Measurements from ENCODE around the gene ZG16B. TPM values are rescaled to one million over a fixed set of nuclear protein-coding genes. Genes with fewer than 3 reads are reported as not detected.

The ZG16B gene
- polyA plus RNA-seq, 3 donors, result 0.21 to 0.84 (median 0.43) TPM

DNA sequence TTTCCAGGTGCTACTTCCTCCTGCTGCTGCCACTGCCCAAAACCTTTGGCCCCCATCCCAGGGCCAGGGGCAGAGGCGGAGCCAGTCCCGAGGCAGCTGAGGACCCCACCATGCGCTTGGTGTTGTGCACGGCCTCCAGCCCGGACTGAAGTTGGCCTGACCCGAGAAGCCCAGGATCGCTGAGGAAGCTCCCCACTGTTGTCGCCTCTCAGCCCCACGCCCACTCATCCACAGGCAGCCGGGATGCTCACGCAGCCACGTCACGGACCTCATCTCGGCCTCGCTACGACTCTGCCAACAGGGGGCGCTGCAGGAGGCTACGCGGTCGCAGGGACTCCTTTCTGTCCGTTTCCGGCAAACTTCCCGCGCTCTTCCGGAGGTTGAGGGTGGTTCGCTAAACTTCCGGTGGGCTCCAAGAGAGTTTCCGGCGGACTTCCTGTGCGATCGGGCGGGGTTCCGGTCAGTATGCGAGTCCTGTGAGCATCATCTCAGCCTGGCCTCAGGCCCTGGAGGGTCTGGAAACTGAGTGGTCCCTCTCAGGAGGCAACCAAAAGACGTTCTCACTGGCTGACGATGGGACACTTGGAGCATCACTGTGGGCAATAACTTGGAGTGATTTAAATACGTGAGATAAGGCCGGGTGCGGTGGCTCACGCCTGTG is 12.4 kb downstream of the ZG16B start:
- DNase-seq, result peak; percentile 67

DNA sequence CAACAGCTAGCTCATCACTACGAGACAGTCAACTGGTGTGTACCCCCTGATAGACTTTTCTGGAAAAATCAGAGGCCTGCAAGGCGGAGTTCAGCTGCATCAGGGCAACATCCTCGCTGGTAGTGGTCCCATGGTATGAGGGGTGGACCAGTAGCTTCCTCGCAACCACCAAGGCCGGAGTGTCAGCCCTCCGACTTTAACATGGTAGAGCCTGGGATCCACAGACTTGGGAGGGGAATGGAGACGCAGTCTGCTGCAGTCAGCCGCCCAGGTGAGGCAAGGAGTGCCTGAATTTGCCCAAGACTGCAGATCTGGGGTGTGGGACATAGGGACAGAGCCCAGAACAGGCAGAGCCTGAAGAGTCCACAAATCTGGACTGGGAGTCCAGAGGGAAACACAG is 13.4 kb downstream of the ZG16B start:
- DNase-seq, result no peak

DNA sequence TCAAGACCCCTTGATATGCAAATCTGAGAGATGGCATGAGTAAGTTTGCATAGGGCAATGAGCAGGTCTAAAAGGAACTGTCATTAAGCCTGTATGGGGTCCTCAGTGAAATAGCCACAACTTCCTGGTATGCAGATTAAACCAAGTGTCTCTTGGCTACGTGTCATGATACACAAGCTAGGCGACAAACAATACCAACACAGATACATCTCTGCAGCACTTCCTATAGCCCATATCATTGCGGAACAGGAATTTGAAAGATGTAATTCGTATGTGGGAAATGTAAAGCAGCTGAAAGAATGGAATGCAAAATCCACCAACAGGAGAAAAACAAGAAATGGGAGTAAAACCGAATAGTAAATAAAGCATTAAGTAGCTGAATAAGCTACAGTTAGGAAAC is 15.0 kb downstream of the ZG16B start:
- DNase-seq, result no peak

DNA sequence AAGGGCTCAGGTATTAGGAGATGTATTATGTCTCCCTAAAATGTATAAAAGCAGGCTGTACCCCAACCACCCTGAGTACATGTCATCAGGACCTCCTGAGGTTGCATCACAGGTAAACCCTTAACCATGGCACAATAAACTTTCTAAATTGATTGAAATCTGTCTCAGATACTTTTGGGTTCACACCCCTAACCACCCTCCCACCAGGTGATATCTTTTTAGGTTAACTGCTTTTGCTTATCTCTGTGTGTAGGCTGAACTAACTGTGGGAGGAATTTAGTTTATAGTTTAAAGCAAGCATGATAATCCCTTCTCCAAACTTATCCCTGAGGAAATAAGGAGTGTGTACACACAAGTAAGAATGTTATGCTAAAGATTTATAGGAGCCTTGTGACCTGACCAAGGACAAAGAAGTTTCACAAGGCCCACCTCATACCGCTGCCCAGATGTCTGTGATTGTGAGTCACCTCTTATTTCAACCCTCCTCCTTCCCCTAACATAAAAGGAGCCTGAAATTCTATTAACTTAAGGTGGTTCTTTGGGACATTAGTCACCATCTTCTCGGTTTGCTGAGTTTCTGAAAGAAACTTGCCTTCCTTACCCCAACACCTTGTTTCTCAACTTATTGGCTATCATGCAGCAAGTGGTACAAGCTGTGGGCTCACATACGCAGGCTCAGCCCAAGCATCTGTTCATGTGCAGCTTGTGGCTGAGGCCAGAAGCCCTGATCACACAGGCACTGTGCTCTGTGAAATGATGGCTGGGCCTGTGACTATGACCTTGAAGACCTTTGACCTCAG is 16.6 kb downstream of the ZG16B start:
- no peak for DNase-seq

DNA sequence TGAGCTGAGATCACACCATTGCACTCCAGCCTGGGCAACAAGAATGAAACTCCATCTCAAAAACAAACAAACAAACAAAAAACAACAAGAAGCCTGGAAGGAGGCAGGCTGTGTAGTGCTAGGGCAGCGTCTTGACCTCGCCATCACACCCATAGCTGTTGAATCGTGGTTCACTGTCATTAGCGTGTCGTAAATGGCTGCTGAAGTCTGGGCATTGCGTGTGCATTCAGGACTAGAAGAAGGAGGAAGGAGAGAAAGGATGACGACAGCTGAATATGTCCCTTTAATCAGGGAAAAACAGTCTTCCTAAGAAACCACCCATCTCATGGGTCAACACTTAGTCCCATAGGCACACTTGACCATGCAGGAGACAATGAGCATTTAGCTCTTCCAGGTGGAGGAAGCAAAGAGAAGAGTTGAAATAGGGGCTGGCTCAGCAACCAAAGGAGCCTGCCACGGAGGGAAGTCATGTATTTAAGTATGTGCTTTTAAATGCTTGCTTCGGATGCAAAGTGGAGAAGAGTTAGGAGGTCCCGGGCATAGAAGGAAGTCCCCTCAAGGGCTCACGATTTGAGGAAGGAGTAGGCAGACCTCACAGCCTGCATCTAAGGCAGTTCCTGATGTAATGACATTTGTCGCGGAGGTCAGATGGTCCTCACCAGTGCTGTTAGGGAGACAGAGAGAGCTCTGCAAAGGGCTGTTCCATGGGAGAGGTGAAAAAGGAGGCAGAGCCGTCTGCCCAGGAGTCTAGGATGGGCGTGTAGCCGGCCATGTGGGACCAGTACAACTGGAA is 19.0 kb downstream of the ZG16B start:
- no peak for DNase-seq

DNA sequence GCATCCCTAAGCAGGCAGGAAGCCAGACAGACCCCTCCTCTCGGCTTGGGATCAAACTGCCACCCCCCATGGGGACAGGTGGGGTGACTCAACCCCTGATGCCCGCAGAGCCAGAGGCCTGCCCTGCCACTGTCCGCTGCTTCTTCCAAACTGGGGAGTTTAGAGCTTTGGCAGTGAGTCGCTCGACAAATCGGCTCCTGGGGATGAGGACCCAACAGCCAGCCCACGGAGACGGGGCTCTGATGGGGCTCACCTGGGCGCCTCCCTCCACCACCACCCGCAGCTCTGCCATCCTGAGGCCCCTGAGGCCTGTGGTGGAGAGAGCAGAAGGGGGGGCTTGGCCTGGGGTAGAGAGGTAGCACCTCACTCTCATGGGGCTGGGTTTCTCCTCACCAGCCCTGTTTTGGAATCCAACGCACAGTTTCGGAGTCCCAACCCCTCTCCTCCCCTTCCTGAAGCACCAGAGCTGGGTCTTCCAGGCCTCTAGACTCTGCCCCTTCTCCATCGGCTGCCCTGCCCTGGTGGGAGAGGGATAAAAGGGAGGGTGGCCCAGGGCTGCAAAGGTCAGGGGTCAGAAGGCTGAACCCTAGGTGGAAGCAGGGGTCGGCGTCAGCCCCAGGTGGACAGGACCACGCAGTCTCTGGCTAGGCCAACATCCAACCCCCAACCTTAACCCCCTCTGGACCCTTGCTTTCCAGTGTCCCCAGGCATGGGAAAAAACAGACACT is 22.1 kb downstream of the ZG16B start:
- no peak for DNase-seq

DNA sequence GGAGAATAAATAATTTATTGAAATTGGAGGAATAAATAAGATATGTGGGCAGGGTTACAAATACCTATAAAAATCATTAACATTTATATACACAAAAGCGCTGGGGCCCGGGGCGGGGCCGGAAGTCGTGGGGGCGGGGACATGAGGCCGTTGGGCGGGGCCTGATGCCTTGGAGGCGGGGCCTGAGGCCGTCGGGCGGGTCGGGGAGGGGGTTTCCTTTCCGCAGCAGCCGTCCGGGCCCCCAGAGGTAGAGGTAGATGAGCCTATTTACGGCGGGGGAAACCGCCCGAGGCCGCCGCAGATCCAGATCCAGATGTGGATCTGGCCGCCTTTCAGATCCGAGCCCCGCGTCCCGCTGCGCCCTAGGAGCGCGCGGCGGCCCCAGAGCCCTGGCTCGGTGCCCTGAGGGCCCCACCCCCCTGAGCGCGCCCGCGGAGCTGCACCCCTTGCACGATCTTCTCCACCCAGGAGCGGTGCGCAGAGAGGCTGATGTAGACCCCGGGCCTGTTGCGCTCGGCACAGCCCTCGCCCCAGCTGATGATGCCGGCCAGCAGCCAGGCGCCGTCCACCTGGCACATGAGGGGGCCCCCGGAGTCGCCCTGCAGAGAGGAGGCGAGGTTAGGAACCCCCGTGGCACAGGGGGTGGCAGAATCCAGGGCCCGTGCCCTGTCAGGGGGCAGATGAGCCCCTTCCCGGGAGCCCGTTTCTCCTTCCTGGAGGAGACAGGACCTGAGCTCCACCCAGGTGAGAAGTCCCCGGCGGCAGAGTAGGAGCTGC is 22.8 kb downstream of the ZG16B start:
- DNase-seq, result no peak

DNA sequence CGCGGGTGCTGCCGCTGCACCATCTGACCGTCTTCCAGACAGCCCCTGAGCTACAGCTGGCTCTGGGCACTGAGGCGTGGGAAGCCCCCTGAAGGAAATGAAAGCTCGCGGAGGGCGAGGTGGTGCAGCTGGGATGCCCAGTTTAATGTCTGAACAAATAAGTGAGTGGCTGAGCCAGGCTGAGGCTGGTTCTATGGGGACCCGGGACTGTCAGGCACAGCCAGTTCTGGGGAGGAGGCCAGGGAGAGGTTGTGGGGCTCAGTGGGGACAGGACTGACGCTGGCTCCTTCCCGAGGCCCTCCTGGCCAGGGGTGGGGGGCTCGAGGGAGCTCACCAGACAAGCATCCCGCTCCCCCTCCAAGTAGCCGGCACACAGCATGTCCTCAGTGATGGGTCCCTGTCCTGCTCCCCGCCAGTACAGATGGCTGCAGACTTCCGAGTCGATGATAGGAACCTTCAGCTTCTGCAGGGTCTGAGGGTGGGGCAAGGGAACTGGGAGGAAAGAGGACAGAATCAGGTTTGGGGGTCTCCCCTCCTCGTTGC is 23.5 kb downstream of the ZG16B start:
- no peak for DNase-seq

DNA sequence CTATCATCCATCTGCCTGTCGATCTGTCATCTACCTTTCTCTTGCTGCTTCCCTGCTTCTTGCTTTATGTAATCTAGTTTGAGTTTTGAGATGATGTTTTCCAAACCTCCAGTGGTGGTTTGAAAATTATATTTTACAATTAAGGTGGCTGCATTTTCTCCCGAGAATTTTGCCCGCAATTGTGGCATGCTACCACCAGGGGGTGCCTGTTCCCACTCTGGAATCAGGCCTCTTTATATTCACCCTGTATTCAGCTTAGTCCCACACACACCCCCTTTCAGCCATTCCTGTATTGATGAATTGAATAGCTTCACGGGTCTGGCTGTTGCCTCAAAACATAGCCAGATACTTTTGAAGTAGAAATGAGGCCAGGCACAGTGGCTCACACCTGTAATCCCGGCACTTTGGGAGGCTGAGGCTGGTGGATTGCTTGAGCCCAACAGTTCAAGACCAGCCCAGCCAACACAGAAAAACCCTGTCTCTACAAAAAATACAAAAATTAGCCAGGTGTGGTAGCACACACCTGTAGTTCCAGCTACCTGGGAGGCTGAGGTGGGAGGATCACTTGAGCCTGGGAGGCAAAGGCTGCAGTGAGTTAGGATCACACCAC is 24.7 kb downstream of the ZG16B start:
- no peak for DNase-seq

DNA sequence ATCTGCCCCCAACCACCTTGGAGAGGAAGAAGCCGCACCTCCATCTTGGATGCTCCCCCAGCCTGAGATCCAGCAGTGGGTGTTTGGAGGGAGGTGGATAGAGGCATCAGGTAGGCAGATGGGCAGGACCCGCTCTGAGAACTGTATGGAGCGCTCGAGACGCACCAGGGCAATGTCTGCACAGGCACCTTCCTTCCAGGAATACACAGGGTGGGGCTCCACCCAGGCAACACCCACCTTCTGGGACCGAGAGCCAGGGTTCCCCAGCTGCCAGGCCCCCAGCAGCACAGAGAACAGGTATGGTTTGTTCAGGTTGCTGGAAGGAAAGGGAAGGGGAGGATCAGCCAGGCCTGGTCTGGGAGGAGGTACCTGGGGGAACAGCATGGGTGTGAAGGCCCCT is 25.4 kb downstream of the ZG16B start:
- DNase-seq, result no peak

DNA sequence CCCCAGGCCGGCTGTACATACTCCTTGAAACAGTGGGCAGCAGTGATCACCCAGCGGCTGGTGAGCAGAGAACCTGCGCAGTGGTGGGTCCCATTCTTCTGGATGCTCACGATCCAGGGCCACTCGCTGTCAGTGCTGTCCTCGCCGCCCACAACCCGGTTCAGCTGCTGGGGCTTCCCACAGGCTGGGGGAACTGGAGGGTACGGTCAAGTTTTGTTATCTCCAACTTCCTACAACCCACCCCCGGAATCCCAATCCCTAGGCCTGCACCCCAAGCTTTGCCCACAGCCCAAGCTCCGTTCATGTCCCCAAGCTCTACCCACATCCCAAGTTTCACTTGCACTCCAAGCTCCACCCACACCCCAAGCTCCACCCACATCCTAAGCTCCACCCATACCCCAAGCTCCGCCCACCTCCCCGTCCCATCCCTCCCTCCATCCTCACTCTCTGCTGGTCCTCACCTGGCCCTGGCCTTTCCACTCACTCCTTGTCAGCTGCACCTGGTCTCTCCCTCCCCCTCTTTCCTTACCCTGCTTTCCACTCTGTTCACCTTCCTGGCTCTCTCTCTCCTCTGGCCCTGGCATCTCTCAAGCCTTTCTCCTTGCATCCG is 26.1 kb downstream of the ZG16B start:
- no peak for DNase-seq

DNA sequence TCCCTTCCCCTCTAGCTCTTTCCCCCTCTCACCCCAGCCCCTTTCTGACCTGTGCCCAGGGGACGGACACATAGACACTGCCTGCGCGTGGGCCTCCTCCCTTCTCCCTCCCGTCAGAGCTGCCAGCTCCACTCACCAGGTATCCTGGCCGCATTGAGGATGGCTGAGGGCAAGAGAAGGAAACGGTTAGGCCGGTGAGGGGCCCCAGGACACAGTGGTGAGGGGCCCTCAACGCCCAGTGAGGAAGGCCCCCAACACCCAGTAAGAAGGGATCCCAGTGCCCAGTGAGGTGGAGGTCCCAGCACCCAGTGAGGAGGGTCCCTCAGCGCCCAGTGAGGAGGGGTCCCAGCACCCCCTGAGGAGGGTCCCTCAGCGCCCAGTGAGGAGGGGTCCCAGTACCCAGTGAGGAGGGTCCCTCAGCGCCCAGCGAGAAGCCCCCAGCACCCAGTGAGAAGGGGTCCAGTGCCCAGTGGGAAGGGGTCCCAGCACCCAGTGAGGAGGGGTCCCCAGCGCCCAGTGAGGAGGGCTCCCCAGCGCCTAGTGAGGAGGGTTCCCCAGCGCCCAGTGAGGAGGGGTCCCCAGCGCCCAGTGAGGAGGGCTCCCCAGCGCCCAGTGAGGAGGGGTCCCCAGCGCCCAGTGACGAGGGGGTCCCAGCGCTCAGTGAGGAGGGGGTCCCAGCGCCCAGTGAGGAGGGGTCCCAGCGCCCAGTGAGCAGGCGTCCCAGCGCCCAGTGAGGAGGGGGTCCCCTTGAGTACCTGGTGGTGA is 26.8 kb downstream of the ZG16B start:
- no peak for DNase-seq

DNA sequence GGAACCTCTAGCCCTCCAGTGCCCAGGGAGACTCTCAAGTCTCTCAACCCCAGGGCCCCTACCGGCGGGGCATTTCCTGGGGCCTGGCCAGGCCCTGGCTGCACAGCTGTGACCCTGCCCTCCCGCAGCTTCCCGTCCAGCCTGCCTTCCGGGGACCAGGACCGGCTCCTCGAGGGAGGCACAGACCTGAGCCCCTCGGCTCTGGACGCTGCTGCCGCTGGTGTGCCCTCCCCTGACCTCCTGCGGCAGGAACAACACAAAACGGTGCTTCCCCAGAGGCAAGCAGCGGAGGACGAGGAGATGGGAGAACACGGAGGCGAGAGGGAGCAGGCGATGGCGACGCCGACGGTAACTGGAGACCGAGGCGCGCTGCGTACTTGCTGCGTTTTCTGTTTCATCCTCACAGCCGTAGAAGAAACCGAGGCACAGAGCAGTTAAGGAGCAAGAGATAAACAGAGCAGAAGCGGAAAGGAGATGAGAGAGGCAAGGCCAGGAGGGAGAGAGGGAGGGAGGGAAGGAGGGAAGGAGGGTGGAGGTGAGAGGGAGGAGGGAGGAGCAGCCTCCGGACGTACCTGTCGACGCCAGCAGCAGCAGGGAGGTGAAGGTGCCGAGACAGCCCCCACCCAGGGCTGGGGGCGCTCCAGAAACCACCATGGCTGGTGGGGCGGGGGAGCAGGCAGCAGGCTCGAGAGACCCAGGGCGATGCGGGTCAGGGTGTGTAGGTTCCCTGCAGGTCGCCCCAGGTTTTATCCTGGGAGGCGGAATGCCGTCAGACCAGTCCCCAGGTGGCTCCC is 27.5 kb downstream of the ZG16B start, which contains the start of gene PRSS22:
Gene PRSS22, minus strand, starts transcription at position 720 of the 794 bp plus-strand sequence. Its CDS starts 66 bp downstream, at position 654.
- DNase-seq, result peak; percentile 53

DNA sequence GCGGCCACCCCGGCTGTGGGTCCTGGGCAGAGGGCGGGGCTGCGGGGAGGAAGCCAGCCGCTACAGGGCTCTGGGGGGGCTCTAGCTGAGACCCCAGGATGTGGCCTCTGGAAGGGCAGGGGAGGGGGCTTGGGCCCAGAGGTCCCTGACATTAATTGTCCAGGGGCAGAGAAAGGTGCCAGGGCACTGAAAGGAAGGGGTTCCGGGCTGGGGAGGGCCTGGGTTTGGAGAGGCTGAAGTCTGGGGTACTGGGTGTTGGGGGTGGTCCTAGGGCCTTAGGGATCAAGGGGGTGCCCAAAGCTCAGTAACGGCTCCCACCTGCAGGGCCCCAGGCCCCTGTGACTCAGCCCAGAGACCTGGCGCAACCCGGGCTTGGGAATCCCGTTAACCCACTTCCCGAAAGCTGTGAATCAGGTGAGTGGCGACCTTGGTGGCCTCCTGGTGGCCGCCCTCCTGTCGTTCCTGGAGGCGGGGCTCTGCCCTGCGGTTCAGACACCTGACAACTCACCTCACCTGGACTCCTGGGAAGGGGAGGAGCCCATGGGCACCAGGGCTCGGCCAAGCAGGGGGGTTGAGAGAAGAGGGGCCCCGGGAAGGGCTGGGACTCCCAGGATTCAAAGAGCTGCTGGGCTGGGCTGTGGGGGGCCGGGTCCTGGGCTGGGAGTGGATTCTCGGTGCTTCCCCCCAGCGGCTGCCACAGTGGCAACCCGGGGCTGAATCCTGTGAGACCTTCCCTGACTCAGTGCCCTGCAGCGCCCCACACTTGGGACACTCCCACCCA is 28.3 kb downstream of the ZG16B start:
- DNase-seq, result peak; percentile 63

DNA sequence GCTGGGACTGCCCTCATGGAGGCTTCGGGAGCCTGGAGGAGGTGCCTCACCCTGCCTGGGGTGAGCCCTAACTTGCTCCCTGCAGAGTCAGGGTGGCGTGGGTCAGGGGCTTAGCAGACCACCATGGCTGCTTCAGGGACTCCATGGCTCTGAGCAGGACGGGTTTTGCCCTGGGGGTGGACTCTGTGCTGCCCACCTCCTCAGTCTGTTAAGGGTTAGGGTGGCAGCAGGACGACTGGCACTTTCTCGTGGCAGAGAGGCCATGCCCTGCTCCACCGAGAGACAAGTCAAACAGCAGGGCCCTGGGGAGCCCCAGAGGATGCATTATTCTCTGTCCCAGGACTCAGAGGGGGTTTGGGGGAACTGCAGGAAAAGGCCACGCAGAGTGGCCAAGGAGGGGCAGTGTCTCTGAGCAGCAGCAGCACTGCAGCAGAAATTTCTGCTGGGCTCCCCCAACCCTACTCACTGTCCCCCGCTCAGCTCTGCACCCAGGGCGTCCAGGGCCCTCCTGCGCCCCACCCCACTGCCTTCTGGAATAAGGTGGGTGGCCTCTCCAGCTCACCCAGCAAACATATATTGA is 29.7 kb downstream of the ZG16B start:
- DNase-seq, result no peak

DNA sequence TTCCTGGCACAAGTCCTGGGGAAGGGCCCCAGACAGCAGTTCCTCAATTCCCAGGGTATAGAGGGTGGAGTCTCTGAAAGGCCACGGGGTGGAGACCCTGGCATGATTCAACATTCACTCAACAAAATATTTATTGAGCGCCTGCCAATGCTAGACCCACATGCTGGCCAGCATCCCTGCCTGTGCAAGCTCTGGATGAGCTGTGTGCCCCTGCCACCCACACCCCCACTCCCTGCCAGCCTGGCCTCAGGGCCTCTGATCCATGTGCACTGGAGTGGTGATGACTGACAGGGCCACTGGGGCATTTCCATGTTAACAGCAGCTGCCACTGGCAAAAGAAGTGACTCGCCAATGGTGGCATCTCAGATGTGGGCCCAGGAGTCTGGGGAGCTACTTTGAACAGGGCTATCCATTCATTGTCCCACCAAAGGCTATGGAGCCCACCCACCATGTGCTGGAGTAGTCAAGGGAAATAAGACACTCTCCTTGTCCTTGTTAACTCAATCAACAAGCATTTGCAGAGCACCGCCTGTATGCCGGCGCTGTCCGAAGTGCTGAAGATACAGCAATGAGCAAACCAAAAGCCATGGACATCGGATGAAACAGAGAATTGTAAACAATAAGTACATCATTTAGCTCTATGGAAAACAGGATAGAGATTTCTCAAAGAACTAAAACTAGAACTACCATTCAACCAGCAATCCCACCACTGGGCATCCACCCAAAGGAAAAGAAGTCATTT is 30.9 kb downstream of the ZG16B start:
- no peak for DNase-seq

All from renal pelvis (tissue), 4 donors.